NCI-H2196 treated with DMSO at 0.1 percent for 48 hours (cell line): ENCODE measurements around the gene PCDHGB5.

ENCODE experiments used
- DNase-seq: peaks from one replicate; lab custom pipeline; 2025; ENCODE audit not compliant: unreplicated experiment; lab: John Stamatoyannopoulos, UW

The PCDHGB5 gene

DNA sequence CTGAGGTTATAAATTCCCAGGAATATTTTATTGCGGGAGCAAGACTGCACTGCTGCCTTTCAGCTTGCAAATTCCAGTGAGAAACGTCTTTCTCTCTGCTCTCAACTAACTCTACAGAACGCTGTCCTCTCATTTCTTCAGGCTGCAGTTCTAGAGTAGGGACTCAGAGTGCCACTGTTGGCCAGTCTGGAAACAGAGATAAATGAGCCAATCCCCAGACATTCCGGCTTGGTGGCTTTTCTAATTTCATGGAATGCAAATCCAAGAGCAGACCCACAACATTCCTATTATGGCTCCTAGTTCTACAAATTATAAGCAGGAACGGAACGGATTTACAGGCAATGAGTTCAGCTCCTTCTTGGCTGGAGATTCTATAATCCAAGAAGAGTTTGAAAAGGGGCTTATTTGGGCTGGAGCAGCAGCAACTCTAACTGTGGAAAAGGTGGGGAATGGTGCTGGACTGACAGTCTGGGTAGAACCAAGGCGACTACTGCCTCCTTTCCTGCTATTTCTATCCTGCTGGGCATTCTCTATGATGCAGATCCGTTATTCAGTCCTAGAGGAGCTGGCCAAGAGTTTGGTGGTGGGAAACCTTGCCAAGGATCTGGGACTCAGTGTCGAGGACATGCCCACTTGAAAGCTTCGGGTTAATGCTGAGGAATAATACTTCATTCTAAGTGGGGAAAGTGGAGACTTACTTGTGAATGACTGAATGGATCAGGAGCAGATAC, 41.8 kb downstream of the PCDHGB5 start:
- DNase-seq = no peak

DNA sequence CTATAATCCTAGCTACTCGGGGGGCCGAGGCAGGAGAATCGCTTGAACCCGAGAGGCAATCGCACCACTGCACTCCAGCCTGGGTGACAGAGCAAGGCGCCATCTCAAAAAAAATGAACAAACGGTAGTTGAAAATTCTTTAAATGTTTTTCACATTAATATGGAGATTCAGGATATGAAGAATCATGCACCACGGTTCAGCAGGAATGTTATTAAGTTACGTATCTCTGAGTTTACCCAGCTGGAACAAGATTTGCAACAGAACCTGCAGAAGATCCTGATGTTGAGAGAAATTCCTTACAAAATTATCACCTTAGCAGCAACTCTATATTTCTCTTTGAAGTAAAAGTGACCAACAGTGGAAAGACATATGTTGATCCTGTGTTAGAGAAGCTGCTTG, 42.6 kb downstream of the PCDHGB5 start:
- DNase-seq = no peak

DNA sequence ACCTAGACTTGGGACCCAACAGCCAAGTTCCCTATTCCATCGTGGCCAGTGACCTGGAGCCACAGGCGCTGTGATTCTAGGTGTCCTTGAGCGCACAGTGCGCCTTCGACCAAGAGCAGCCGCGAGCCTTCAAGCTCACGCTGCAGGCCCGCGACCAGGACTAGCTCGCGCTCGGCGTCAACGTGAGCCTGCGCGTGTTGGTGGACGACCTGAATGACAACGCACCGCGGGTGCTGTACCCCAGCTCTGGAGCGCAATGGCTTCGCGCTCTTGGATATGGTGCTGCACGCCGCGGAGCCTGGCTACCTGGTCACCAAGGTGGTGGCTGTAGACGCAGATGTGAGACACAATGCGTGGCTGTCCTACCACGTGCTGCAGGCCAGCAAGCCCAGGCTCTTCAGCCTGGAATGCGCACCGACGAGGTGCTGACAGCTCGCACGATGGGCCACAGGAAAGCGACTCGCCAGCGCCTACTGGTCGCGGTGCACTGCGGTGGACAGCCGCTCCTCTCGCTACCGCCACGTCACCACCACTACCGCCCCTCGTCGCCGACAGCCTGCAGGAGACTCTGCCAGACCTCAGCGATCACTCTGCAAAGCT, 43.9 kb downstream of the PCDHGB5 start:
- DNase-seq = no peak
